ENCODE measurements around the gene KNTC1. TPM values are rescaled to one million over a fixed set of nuclear protein-coding genes. Genes with fewer than 3 reads are reported as not detected.

Gene KNTC1
- total and polyA plus RNA-seq, 2 of the 8 experiments (the other 6 are each of a cell fraction or from before 2014, with no cell fraction given), result 52.7 to 80.2 TPM

DNA sequence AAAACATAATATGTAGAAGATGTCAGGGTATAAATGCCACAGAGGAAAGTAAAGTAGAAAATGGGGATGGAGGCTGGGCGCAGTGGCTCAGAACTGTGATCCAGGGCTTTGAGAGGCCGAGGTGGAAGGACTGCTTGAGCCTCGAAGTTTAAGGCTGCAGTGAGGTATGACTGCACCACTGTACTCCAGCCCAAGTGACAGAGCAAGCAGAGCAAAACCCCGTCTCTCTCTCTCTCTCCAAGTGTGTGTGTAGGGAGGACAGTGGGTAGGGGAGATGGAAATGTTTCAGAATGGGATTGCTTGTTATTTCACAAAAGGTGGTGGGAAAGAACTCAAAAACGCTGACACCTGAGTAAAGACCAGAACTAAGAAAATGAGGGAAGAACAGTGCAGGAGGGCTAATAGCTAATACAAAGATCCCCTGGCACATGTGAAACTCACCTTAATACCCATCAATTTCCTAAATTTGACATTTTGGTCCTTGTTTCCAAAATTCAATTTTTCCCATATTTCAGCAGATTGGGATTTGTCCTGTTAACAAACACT is 20.6 kb upstream of the KNTC1 start:
- H3K27me3 ChIP-seq (replicated peaks in 1 of 4; ENCODE audit: control insufficient read depth in 3 of 4, extremely low read depth in 1 of 4, insufficient read depth in 3 of 4, low read length in 3 of 4), result no peaks in the 10 kb centered on the region
- H4K91ac ChIP-seq (replicated peaks; ENCODE audit: insufficient read length, low read length), result no peak overlapping the region
- FAIRE-seq (no peak), DNase-seq (ENCODE audit: low read depth in 1 of 2, low spot score in 2 of 2) (no peak)
- H4K5ac ChIP-seq (ENCODE audit: insufficient read length, low read depth, low read length), result no peak overlapping the region
- no peak overlapping the region for H2BK12ac ChIP-seq (ENCODE audit: low read depth, low read length)
- H3K36me3 ChIP-seq (ENCODE audit: control insufficient read depth in 2 of 4, insufficient read depth in 4 of 4, low read length in 3 of 4), result peaks cover 40 to 82% (median 61%) of the 10 kb centered on the region in 4 experiments
- no peak overlapping the region for H2BK15ac ChIP-seq (ENCODE audit: low read length)
- H2BK120ac ChIP-seq (replicated peaks; ENCODE audit: low read depth, low read length), result no peak overlapping the region
- ChIA-PET CTCF (ENCODE audit: partially characterized antibody) (no interaction called here), POLR2A (ENCODE audit: partially characterized antibody) (interaction anchor here (47.9 to 49.0 kb wide), 2 partner anchors 0 to 20 kb away, joined by 1221 read pairs; partner anchors contain the start of genes KNTC1, RSRC2 and ZCCHC8)
- H3K79me1 ChIP-seq (ENCODE audit: low read depth, low read length), result no peaks in the 10 kb centered on the region; the same call in 1 of the 2 replicates
- H3K18ac ChIP-seq (ENCODE audit: extremely low read depth, low read length), result no peak overlapping the region
- H2BK5ac ChIP-seq (ENCODE audit: low read depth, low read length), result no peak overlapping the region
- WGBS, 2 experiments (ENCODE audit: extremely low coverage in 1 of 2, insufficient coverage in 1 of 2, insufficient read length in 1 of 2, insufficient replicate concordance in 2 of 2, low coverage in 1 of 2, low lambda C conversion rate in 2 of 2, missing lambda C conversion rate in 1 of 2), result 74% methylated on average over 5 of the region's 5 CpGs; no CpG with 5 or more reads in 1 of the 2 experiments
- no peak overlapping the region for H3K4me3 ChIP-seq (ENCODE audit: extremely low read depth in 1 of 4, insufficient read depth in 2 of 4, low read depth in 3 of 4, low read length in 4 of 4)
- H4K8ac ChIP-seq (ENCODE audit: extremely low read depth, insufficient read depth, low read length), result no peak overlapping the region
- H3K23ac ChIP-seq (ENCODE audit: insufficient read length), result no peak overlapping the region
- H3K23me2 ChIP-seq (ENCODE audit: low read depth, low read length), result no peaks in the 10 kb centered on the region
- H4K20me1 ChIP-seq (replicated peaks in 1 of 2; ENCODE audit: control insufficient read depth in 1 of 2, insufficient read depth in 2 of 2, low read length in 2 of 2), result peaks cover 0 to 6% of the 10 kb centered on the region in 2 experiments
- TF ChIP-seq BACH1 (IDR thresholded peaks at IDR 0.05; ENCODE audit: low read length), result no peak
- TF ChIP-seq EGR1 (IDR thresholded peaks at IDR 0.05; ENCODE audit: borderline replicate concordance, low read depth, low read length), result no peak
- no peak for TF ChIP-seq CBX5 (IDR thresholded peaks at IDR 0.05; ENCODE audit: low read depth, low read length)
- no peak for TF ChIP-seq SIX5 (IDR thresholded peaks at IDR 0.05; ENCODE audit: low read depth, low read length)
- 0 out of 2 replicates have a peak, but pooled peaks have one; percentile 28 for TF ChIP-seq POLR2AphosphoS5 (IDR thresholded peaks at IDR 0.05; ENCODE audit: low read depth, low read length)
- H3K9me3 ChIP-seq (ENCODE audit: insufficient read depth in 2 of 2, low read depth in 1 of 2, low read length in 1 of 2), result no peaks in the 10 kb centered on the region
- H3K27ac ChIP-seq (ENCODE audit: low read depth, low read length), result no peak overlapping the region
- H3K4ac ChIP-seq (replicated peaks; ENCODE audit: insufficient read length, low read depth, low read length), result no peak overlapping the region
- no peak overlapping the region for H3K9ac ChIP-seq (replicated peaks in 1 of 4; ENCODE audit: extremely low read depth in 1 of 4, low read depth in 3 of 4, low read length in 3 of 4)
- 0 out of 4 replicates have a peak, but pooled peaks cover 0 to 2% of the 10 kb centered on the region in 2 experiments for H3K79me2 ChIP-seq (ENCODE audit: control insufficient read depth in 1 of 2, insufficient read depth in 2 of 2, low read length in 2 of 2)
- no peak overlapping the region for H2BK20ac ChIP-seq (ENCODE audit: low read length)
- no peak overlapping the region for H3K56ac ChIP-seq (replicated peaks; ENCODE audit: insufficient read length, low read depth, low read length)
- H3K4me2 ChIP-seq (ENCODE audit: insufficient read depth in 1 of 2, low read depth in 2 of 2, low read length in 2 of 2), result no peak overlapping the region
- H2AFZ ChIP-seq (ENCODE audit: low read length), result no peak overlapping the region
- no peak overlapping the region for H2AK5ac ChIP-seq (ENCODE audit: low read depth, low read length)
- no peak overlapping the region for H3K14ac ChIP-seq (ENCODE audit: insufficient read length)
- H3K4me1 ChIP-seq (replicated peaks in 1 of 4; ENCODE audit: control insufficient read depth in 3 of 4, insufficient read depth in 4 of 4, low read length in 3 of 4), result 0 out of 7 replicates have a peak, but pooled peaks cover 0 to 1% (median 0%) of the 10 kb centered on the region in 4 experiments
